GM21423 (cell line): ENCODE results near the gene ASTL.
"Not testable (repeated sequence)": the region's sequence is repeated elsewhere in the genome, so short reads cannot be mapped to it uniquely, and the experiment has no call there.

Source experiments
- ATAC-seq: cut with Tn5 transposase; IDR thresholded peaks from one replicate; pipeline ENCODE4 v1.9.1; 2021; ENCODE audit warnings: mild to moderate bottlenecking, moderate library complexity; ENCODE audit not compliant: unreplicated experiment

ASTL gene

GRCh38 chr2:96138179-96139145 lies at the start of gene ASTL:
Gene ASTL, minus strand, starts transcription at chr2:96138502. Its CDS starts 66 bp downstream, at chr2:96138436.
- ATAC-seq = peak; percentile 32

GRCh38 chr2:96186562-96186961 lies 48.3 kb upstream of the ASTL start:
- ATAC-seq = no peak

DNA sequence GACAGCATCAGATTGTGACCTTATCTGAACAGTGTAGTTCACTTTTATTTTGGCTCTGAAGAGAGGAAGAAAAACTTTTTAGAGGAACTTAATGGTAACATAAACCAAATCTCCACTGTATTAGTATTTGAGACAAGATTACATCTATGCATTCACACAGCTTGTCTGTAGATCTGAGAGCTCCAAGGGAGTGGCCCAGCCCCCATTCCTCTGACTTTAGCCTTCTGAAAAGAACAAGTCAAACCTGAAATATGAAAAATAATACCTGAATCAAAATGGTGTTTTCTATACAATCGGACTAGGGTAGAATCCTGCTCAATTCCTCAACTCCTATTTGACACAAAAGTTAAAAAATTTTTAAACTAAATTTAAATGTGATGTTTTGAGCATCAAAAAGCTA lies 47.2 kb upstream of the ASTL start:
- ATAC-seq = no peak

- no peak for ATAC-seq
Measured at GRCh38 chr2:96184989-96185388, 46.7 kb upstream of the ASTL start.

- ATAC-seq = no peak
Measured at GRCh38 chr2:96184188-96184587, 45.9 kb upstream of the ASTL start.

DNA sequence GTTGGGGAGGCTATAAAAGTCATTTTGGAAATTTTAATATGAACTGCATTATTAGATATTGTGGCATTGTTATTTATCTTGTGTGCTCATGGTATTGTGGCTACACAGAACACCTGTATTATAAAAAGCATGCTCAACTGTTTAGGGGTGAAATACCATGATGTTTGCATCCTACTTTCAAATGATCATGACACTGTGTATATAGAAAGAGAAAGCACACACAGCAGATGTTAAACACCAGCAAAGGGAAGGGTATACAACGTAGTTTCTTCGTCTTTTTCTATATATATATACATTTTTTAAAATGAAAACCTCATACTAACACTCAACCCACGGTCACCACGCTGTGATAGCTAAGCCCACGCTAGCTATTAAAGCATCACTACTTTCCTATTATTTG lies 43.2 kb upstream of the ASTL start:
- no peak for ATAC-seq

GRCh38 chr2:96180521-96180920 lies 42.2 kb upstream of the ASTL start:
- ATAC-seq = no peak

GRCh38 chr2:96180002-96180401 lies 41.7 kb upstream of the ASTL start:
- ATAC-seq = no peak

GRCh38 chr2:96176661-96177060 lies 38.4 kb upstream of the ASTL start:
- ATAC-seq = no peak

GRCh38 chr2:96175951-96176350 lies 37.6 kb upstream of the ASTL start:
- no peak for ATAC-seq

GRCh38 chr2:96174251-96175144 lies 36.2 kb upstream of the ASTL start:
- peak; percentile 76 for ATAC-seq

DNA sequence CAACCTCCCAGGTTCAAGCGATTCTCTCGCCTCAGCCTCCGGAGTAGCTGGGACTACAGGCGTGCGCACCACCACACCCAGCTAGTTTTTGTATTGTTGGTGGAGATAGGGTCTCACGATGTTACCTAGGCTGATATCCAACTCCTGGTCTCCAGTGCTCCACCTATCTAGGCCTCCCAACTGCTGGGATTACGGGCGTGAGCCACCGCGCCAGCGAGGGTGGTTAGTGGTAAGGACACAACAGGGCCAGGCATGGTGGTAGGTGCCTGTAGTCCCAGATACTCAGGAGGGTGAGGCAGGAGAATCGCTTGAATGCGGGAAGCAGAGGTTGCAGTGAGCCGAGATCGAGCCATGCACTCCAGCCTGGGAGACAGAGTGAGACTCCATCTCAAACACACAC lies 33.5 kb upstream of the ASTL start:
- ATAC-seq = no peak

DNA sequence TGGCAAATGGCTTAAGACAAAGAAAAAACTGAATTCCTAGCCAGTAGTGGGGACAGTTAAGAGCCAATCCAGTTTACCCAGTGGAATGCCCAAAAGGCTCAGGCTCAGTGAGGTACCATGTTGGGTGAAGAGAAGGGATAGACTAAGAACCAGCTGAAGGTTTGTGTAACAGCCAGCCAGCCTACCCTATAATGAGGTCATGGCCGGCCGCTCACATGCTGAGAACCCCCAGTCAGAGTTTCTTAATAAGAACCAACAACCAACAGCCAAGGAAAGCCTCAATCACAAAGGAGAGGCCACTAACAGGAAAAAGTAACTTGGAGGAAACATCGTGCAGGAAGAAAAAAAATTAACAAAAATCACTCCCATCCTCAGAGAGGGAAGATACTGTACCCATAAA lies 32.3 kb upstream of the ASTL start:
- ATAC-seq = no peak

- no peak for ATAC-seq
Measured at GRCh38 chr2:96169868-96170507, 31.7 kb upstream of the ASTL start.

DNA sequence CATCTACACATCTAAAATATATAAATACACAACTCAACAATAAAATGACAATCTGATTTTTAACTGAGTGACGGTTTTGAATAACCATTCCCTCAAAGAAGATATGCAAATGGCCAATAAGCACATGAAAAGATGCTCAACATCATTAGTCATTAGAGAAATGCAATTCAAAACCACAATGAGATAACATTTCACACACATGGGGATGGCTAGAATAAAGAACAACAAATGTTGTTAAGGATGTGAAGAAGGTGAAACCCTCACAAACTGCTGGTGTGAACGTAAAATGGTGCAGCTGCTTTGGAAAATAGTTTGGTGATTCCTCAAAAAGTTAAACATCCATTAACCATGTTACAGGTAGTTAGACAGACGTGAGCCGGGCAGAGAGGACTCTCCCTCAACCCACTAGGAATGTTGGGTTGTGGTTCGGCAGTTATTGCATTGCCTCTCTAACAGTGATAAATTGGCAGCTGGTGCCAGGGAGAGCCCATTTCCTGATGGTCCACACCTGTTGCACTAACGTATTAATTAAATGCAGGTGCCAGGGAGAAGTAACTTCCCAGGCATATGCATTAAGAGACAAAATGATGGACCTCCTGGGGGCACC lies 29.2 kb upstream of the ASTL start:
- no peak for ATAC-seq

DNA sequence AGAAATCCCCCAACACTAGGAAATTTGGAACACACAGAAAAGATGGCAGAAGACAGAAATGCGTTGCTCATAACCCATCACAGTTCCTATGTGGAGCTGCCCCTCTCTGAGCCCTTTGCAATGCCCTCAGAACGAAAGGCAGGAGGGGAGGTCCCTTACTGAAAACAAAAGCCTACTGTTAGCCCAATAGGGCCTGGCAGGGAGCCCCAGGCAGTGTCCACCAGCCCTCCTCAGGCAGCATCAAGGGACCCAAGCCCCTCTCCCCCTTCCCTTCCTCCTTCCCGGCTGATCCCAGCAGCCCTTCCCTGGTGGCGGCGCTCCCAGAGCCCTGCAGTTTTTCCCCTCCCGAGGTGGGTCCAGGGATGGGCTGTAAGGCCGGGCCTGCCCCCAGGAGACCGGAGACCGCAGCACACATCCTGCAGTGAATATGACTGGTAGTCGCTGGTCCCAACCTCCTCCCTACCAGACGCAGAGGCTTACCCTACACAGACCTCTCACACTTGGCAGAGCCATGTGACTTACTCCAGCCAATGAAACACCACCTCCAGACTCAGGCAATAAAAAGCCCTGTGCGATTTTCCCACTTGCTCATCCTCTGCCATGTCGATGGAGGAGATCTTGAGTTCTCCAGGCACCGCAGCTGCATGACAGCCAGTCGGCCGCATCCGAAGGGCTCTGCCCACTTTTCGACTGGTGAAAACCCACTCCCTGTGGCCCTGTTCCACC lies 26.3 kb upstream of the ASTL start:
- peak; percentile 34 for ATAC-seq

- peak; percentile 70 for ATAC-seq
Measured at GRCh38 chr2:96163768-96164429, 25.6 kb upstream of the ASTL start.

DNA sequence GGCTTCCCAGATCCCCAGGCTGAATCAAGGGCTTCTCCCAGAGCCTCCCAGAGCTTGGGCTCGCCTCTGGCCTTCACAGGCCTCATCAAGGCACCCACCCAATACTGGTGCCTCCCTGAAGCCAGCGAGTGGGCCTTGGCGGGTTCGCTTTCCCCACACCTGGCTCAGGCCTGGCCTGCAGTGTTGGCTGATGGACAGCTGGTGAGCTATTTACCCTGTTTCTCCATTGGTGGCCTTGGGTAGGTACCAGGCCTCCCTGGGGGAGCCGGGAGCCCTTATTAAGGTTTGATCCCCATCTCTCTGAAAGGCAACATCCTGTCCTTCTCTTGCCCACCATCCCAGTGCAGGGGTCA lies 25.1 kb upstream of the ASTL start:
- no peak for ATAC-seq

DNA sequence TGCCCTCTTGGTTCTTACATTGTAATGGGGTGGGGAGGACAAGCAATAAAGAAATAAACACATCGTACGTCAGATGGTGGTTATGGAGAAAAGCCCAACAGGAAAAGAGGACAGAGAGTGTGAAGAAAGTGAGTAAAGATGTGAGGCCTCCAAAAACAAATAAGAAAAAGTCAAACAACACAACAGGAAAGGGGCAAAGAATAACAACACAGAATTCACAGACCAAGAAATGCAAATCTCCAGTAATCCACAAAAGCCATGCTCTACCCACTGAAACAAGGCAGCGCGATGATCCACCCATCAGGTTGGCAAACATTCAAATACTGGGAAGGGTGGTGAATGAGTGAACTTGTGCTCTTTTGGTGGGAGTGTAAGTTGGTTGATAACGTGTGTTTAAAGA lies 23.6 kb upstream of the ASTL start:
- no peak for ATAC-seq

DNA sequence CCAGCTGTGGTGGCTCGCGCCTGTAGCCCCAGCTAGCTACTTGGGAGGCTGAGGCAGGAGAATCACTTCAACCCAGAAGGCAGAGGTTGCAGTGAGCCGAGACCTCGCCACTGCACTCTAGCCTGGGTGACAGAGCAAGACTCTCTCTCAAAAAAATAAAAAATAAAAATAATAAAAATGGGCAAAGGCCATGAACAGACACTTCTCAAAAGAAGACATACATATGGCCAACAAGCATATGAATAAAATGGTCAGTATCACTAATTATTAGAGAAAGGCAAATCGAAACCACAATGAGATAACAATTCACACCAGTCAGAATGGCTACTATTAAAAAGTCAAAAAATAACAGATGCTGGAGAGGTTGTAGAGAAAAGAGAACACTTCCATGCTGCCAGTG lies 22.1 kb upstream of the ASTL start:
- not testable (repeated sequence) for ATAC-seq
